Activated naive CD8-positive, alpha-beta T cell (primary cell): ENCODE results near the gene RPS6KB2.

Source experiments
- H3K27ac Mint-ChIP-seq: one replicate; pipeline ENCODE4 v1.8.0; 2021; ENCODE audit warnings: mixed read lengths
- H3K27me3 Mint-ChIP-seq: one replicate; pipeline ENCODE4 v1.8.0; 2021; ENCODE audit warnings: mixed read lengths
- H3K36me3 Mint-ChIP-seq: one replicate; pipeline ENCODE4 v1.8.0; 2021; ENCODE audit warnings: mixed read lengths
- H3K4me1 Mint-ChIP-seq: one replicate; pipeline ENCODE4 v1.8.0; 2021; ENCODE audit warnings: low read depth, mixed read lengths
- H3K4me3 Mint-ChIP-seq: one replicate; pipeline ENCODE4 v1.8.0; 2021; ENCODE audit warnings: mild to moderate bottlenecking, mixed read lengths
- H3K9me3 Mint-ChIP-seq: one replicate; pipeline ENCODE4 v1.8.0; 2021; ENCODE audit warnings: low read depth, mixed read lengths

Gene RPS6KB2

GRCh38 chr11:67404515-67405195 is 23.6 kb upstream of the RPS6KB2 start:
- H3K36me3 Mint-ChIP-seq: no peaks in the 10 kb centered on the region
- peaks cover 59% of the 10 kb centered on the region for H3K4me1 Mint-ChIP-seq
- H3K9me3 Mint-ChIP-seq: no peaks in the 10 kb centered on the region

GRCh38 chr11:67405196-67405567 is 23.1 kb upstream of the RPS6KB2 start:
- Mint-ChIP-seq H3K9me3 (no peaks in the 10 kb centered on the region), H3K4me1 (peaks cover 59% of the 10 kb centered on the region), H3K4me3 (peak overlapping the region; percentile 95), H3K36me3 (no peaks in the 10 kb centered on the region), H3K27ac (peak overlapping the region; percentile 97), H3K27me3 (no peaks in the 10 kb centered on the region)

More at GRCh38 chr11:67404515-67405195, 23.6 kb upstream of the RPS6KB2 start:
- Mint-ChIP-seq H3K4me3 (peak overlapping the region; percentile 95), H3K27me3 (no peaks in the 10 kb centered on the region), H3K27ac (peak overlapping the region; percentile 97)

- Mint-ChIP-seq H3K36me3 (no peaks in the 10 kb centered on the region), H3K4me3 (peak overlapping the region; percentile 95), H3K9me3 (no peaks in the 10 kb centered on the region), H3K27me3 (no peaks in the 10 kb centered on the region), H3K4me1 (peaks cover 60% of the 10 kb centered on the region), H3K27ac (peak overlapping the region; percentile 97)
Measured at GRCh38 chr11:67405688-67406339, 22.5 kb upstream of the RPS6KB2 start.

- Mint-ChIP-seq H3K27me3 (no peaks in the 10 kb centered on the region), H3K4me3 (peak overlapping the region; percentile 95), H3K9me3 (no peaks in the 10 kb centered on the region), H3K36me3 (no peaks in the 10 kb centered on the region), H3K4me1 (peaks cover 67% of the 10 kb centered on the region), H3K27ac (peak overlapping the region; percentile 97)
Measured at GRCh38 chr11:67406420-67406968, 21.8 kb upstream of the RPS6KB2 start.

GRCh38 chr11:67406969-67407687 is 21.2 kb upstream of the RPS6KB2 start:
- Mint-ChIP-seq H3K36me3 (no peaks in the 10 kb centered on the region), H3K4me1 (peaks cover 70% of the 10 kb centered on the region), H3K4me3 (peak overlapping the region; percentile 95), H3K9me3 (no peaks in the 10 kb centered on the region), H3K27me3 (no peaks in the 10 kb centered on the region), H3K27ac (peak overlapping the region; percentile 97)

- Mint-ChIP-seq H3K9me3 (no peaks in the 10 kb centered on the region), H3K27ac (peak overlapping the region; percentile 97), H3K36me3 (no peaks in the 10 kb centered on the region)
Measured at GRCh38 chr11:67407688-67408163, 20.6 kb upstream of the RPS6KB2 start.

GRCh38 chr11:67408437-67409200 is 19.7 kb upstream of the RPS6KB2 start:
- peak overlapping the region; percentile 95 for H3K4me3 Mint-ChIP-seq
- H3K27me3 Mint-ChIP-seq: no peaks in the 10 kb centered on the region
- peaks cover 77% of the 10 kb centered on the region for H3K4me1 Mint-ChIP-seq
- H3K36me3 Mint-ChIP-seq: no peaks in the 10 kb centered on the region
- H3K9me3 Mint-ChIP-seq: no peaks in the 10 kb centered on the region
- peak overlapping the region; percentile 97 for H3K27ac Mint-ChIP-seq

More at GRCh38 chr11:67407688-67408163, 20.6 kb upstream of the RPS6KB2 start:
- H3K27me3 Mint-ChIP-seq: no peaks in the 10 kb centered on the region
- peak overlapping the region; percentile 95 for H3K4me3 Mint-ChIP-seq
- H3K4me1 Mint-ChIP-seq: peaks cover 76% of the 10 kb centered on the region

- no peaks in the 10 kb centered on the region for H3K9me3 Mint-ChIP-seq
- no peaks in the 10 kb centered on the region for H3K27me3 Mint-ChIP-seq
- peaks cover 79% of the 10 kb centered on the region for H3K4me1 Mint-ChIP-seq
- H3K4me3 Mint-ChIP-seq: peak overlapping the region; percentile 95
- peak overlapping the region; percentile 97 for H3K27ac Mint-ChIP-seq
- no peaks in the 10 kb centered on the region for H3K36me3 Mint-ChIP-seq
Measured at GRCh38 chr11:67409261-67409666, 19.0 kb upstream of the RPS6KB2 start.

- Mint-ChIP-seq H3K4me3 (peak overlapping the region; percentile 80), H3K4me1 (peaks cover 79% of the 10 kb centered on the region), H3K36me3 (no peaks in the 10 kb centered on the region), H3K9me3 (no peaks in the 10 kb centered on the region), H3K27me3 (no peaks in the 10 kb centered on the region), H3K27ac (peak overlapping the region; percentile 93)
Measured at GRCh38 chr11:67409781-67410368, 18.4 kb upstream of the RPS6KB2 start.

- Mint-ChIP-seq H3K36me3 (no peaks in the 10 kb centered on the region), H3K4me1 (peaks cover 78% of the 10 kb centered on the region), H3K4me3 (peak overlapping the region; percentile 80), H3K9me3 (no peaks in the 10 kb centered on the region), H3K27ac (peak overlapping the region; percentile 93), H3K27me3 (no peaks in the 10 kb centered on the region)
Measured at GRCh38 chr11:67410369-67410831, 17.9 kb upstream of the RPS6KB2 start.

- H3K9me3 Mint-ChIP-seq: no peaks in the 10 kb centered on the region
- H3K4me1 Mint-ChIP-seq: peaks cover 75% of the 10 kb centered on the region
- H3K4me3 Mint-ChIP-seq: peak overlapping the region; percentile 40
- no peaks in the 10 kb centered on the region for H3K36me3 Mint-ChIP-seq
- peak overlapping the region; percentile 93 for H3K27ac Mint-ChIP-seq
- no peaks in the 10 kb centered on the region for H3K27me3 Mint-ChIP-seq
Measured at GRCh38 chr11:67410984-67411784, 17.1 kb upstream of the RPS6KB2 start.

GRCh38 chr11:67411785-67412152 is 16.5 kb upstream of the RPS6KB2 start:
- Mint-ChIP-seq H3K27ac (peak overlapping the region; percentile 93), H3K4me3 (peak overlapping the region; percentile 8), H3K36me3 (no peaks in the 10 kb centered on the region), H3K9me3 (no peaks in the 10 kb centered on the region), H3K4me1 (peaks cover 76% of the 10 kb centered on the region), H3K27me3 (no peaks in the 10 kb centered on the region)

- H3K4me3 Mint-ChIP-seq: no peak overlapping the region
- H3K27ac Mint-ChIP-seq: peak overlapping the region; percentile 58
- no peaks in the 10 kb centered on the region for H3K27me3 Mint-ChIP-seq
- H3K36me3 Mint-ChIP-seq: no peaks in the 10 kb centered on the region
- H3K9me3 Mint-ChIP-seq: no peaks in the 10 kb centered on the region
- H3K4me1 Mint-ChIP-seq: peaks cover 73% of the 10 kb centered on the region
Measured at GRCh38 chr11:67412495-67413179, 15.7 kb upstream of the RPS6KB2 start.
